Liver (tissue), 9 donors: Measurements from ENCODE around the gene CRTC2. TPM values are rescaled to one million over a fixed set of nuclear protein-coding genes. Genes with fewer than 3 reads are reported as not detected.
"Not testable (repeated sequence)": the region's sequence is repeated elsewhere in the genome, so short reads cannot be mapped to it uniquely, and the experiment has no call there.

Experiments used
- DNase-seq: peaks from one replicate; pipeline ENCODE4 v3.0.0-alpha.2; 2017; ENCODE audit warnings: low spot score
- H3K27ac ChIP-seq, 2 donors: one replicate each; pipeline ENCODE4 v1.7.0; 2013; ENCODE audit warnings: inconsistent platforms in 2 of 2, low read length in 2 of 2, control low read depth in 1 of 2, low read depth in 1 of 2, mild to moderate bottlenecking in 1 of 2
- H3K27me3 ChIP-seq, 4 donors: one replicate each; pipeline versions ENCODE4 v1.6.1 to v1.7.0; 2013; ENCODE audit warnings: low read length in 3 of 4, inconsistent platforms in 1 of 4, mild to moderate bottlenecking in 1 of 4, moderate library complexity in 1 of 4; ENCODE audit not compliant: control insufficient read depth in 4 of 4, insufficient read depth in 4 of 4
- H3K36me3 ChIP-seq, 4 donors: one replicate each; pipeline versions ENCODE4 v1.6.1 to v1.7.0; 2013; ENCODE audit warnings: low read length in 3 of 4, mild to moderate bottlenecking in 3 of 4, low read depth in 1 of 4, moderate library complexity in 1 of 4; ENCODE audit not compliant: control insufficient read depth in 4 of 4, insufficient read depth in 3 of 4
- H3K4me1 ChIP-seq, 4 donors: one replicate each; pipeline versions ENCODE4 v1.6.1 to v1.7.0; 2013; ENCODE audit warnings: low read length in 3 of 4, mild to moderate bottlenecking in 3 of 4, moderate library complexity in 1 of 4; ENCODE audit not compliant: control insufficient read depth in 4 of 4, insufficient read depth in 4 of 4
- H3K4me3 ChIP-seq, 3 donors: one replicate each; pipeline versions ENCODE4 v1.6.1 to v1.7.0; 2013; ENCODE audit warnings: low read length in 3 of 3, control low read depth in 1 of 3, low read depth in 1 of 3, mild to moderate bottlenecking in 1 of 3
- H3K9ac ChIP-seq, 2 donors: one replicate each; pipeline ENCODE4 v1.7.0; 2013; ENCODE audit warnings: low read length in 2 of 2, mild to moderate bottlenecking in 2 of 2, moderate library complexity in 2 of 2, control low read depth in 1 of 2, low read depth in 1 of 2
- H3K9me3 ChIP-seq, 4 donors: one replicate each; pipeline versions ENCODE4 v1.6.1 to v1.7.0; 2013; ENCODE audit warnings: low read length in 3 of 4; ENCODE audit not compliant: control insufficient read depth in 4 of 4
- ATF3 ChIP-seq: IDR thresholded peaks from 2 replicates; pipeline ENCODE4 v1.6.1; 2016; ENCODE audit warnings: antibody characterized with exemption
- EGR1 ChIP-seq, 2 donors: IDR thresholded peaks; 2 replicates each; pipeline ENCODE4 v1.6.1; 2016 to 2018; ENCODE audit warnings: antibody characterized with exemption in 2 of 2, low read depth in 2 of 2
- GABPA ChIP-seq, 2 donors: IDR thresholded peaks in 1 of 2; conservative IDR thresholded peaks in 1 of 2; 2 replicates each; pipeline ENCODE4 v1.6.1; 2016; ENCODE audit warnings: antibody characterized with exemption in 2 of 2, mild to moderate bottlenecking in 1 of 2, moderate library complexity in 1 of 2
- HNF4G ChIP-seq: IDR thresholded peaks from 2 replicates; pipeline ENCODE4 v1.6.1; 2016; ENCODE audit warnings: antibody characterized with exemption
- JUND ChIP-seq, 2 donors: IDR thresholded peaks; 2 replicates each; pipeline ENCODE4 v1.6.1; 2016; ENCODE audit warnings: antibody characterized with exemption in 2 of 2
- NR2F2 ChIP-seq: IDR thresholded peaks from 2 replicates; pipeline ENCODE4 v1.6.1; 2016; ENCODE audit warnings: antibody characterized with exemption
- RXRA ChIP-seq, 2 donors: IDR thresholded peaks; 2 replicates each; pipeline ENCODE4 v1.6.1; 2017 to 2018; ENCODE audit warnings: antibody characterized with exemption in 2 of 2, mild to moderate bottlenecking in 1 of 2
- TAF1 ChIP-seq: conservative IDR thresholded peaks from 2 replicates; pipeline ENCODE4 v1.6.1; 2016; ENCODE audit warnings: antibody characterized with exemption, mild to moderate bottlenecking
- YY1 ChIP-seq: IDR thresholded peaks from 2 replicates; pipeline ENCODE4 v1.6.1; 2016; ENCODE audit warnings: antibody characterized with exemption, mild to moderate bottlenecking
- ZBTB33 ChIP-seq: IDR thresholded peaks from 2 replicates; pipeline ENCODE4 v1.6.1; 2016; ENCODE audit warnings: antibody characterized with exemption
- WGBS: extraction: QIAGEN DNeasy Blood & Tissue Kit; methylation state at CpG from one replicate; pipeline ENCODE4 v1.1.7; 2013; 5-methylcytosine and 5-hydroxymethylcytosine counted together
- polyA plus RNA-seq, 2 donors: library from polyadenylated mRNA; stranded (reverse) in 1 of 2; unstranded in 1 of 2; fragments of 200-250 nt in 1 of 2; fragments of >200 nt in 1 of 2; fragmentation: Nextera tagmentation in 1 of 2; extraction: Ambion mirVana in 1 of 2; gene quantifications; one replicate each; pipeline versions ENCODE4 v1.2.1 to v1.2.3, GENCODE V29; 2013 to 2015
- total RNA-seq, 2 donors: library from RNA; depleted of rRNA; stranded (reverse); fragments of >200 nt; gene quantifications; one replicate each; pipeline ENCODE4 v1.2.3, GENCODE V29; 2014
- donor health status: healthy.
- donor health status: healthy.
- donor health status: healthy.
- donor health status: healthy.
- donor health status: healthy.

CRTC2 gene
- total and polyA plus RNA-seq, 4 donors, result 4.9 to 14.9 (median 8.2) TPM

- H3K9me3 ChIP-seq, H3K9ac ChIP-seq, H3K36me3 ChIP-seq, H3K4me3 ChIP-seq, H3K27ac ChIP-seq, DNase-seq, H3K27me3 ChIP-seq: not testable (repeated sequence)
- 94% methylated on average over 2 of the region's 2 CpGs for WGBS
- H3K4me1 ChIP-seq, result peaks cover 2 to 34% (median 23%) of the 10 kb centered on the region in 4 donors
Observed at GRCh38 chr1:153981735-153982134, 23.3 kb upstream of the CRTC2 start.

GRCh38 chr1:153979091-153979490 lies 20.7 kb upstream of the CRTC2 start:
- Histone ChIP-seq H3K9ac (peak overlapping the region in 1 of 2 donors; percentile 51), H3K4me1 (peaks cover 0 to 25% (median 22%) of the 10 kb centered on the region in 4 donors), H3K36me3 (peaks cover 8 to 19% (median 13%) of the 10 kb centered on the region in 4 donors), H3K27ac (peak overlapping the region in 1 of 2 donors; percentile 4)
- 90% methylated on average over 12 of the region's 12 CpGs for WGBS
- DNase-seq, H3K9me3 ChIP-seq, H3K27me3 ChIP-seq, H3K4me3 ChIP-seq: not testable (repeated sequence)

GRCh38 chr1:153978274-153978909 lies 20.0 kb upstream of the CRTC2 start:
- 44% methylated on average over 9 of the region's 9 CpGs for WGBS
- Histone ChIP-seq H3K27me3 (no peaks in the 10 kb centered on the region), H3K36me3 (peaks cover 8 to 22% (median 18%) of the 10 kb centered on the region in 4 donors), H3K4me3 (peak overlapping the region; percentile 82 to 99 (median 99)), H3K9ac (peak overlapping the region in 1 of 2 donors; percentile 92), H3K4me1 (peaks cover 0 to 25% (median 22%) of the 10 kb centered on the region in 4 donors), H3K27ac (peak overlapping the region; percentile 94 to 96), H3K9me3 (no peaks in the 10 kb centered on the region)
- no peak for TF ChIP-seq GABPA (IDR thresholded peaks at IDR 0.05 in 1 of 2, conservative IDR thresholded peaks at IDR 0.05 in 1 of 2)
- TF ChIP-seq RXRA (IDR thresholded peaks at IDR 0.05), result no peak
- no peak for TF ChIP-seq ZBTB33
- TF ChIP-seq YY1, result no peak
- no peak for TF ChIP-seq JUND (IDR thresholded peaks at IDR 0.05)
- TF ChIP-seq HNF4G, result no peak
- no peak for TF ChIP-seq EGR1 (IDR thresholded peaks at IDR 0.05; ENCODE audit: low read depth in 2 of 2)
- no peak for TF ChIP-seq ATF3
- TF ChIP-seq NR2F2, result no peak
- no peak for TF ChIP-seq TAF1
- DNase-seq, result no peak
